Suprapubic skin (tissue), 4 donors: Measurements from ENCODE around the gene ZFYVE19.

ENCODE experiments used
- CTCF ChIP-seq, 2 donors: fragments of 200-600 bp in 1 of 2; fragments of 450-650 bp in 1 of 2; sonication (generic) in 1 of 2; IDR thresholded peaks; one replicate each; pipeline ENCODE4 v1.5.1; 2016 to 2019; ENCODE audit warnings: antibody characterized with exemption in 2 of 2, mild to moderate bottlenecking in 1 of 2, moderate library complexity in 1 of 2
- EP300 ChIP-seq: sonication (generic); formaldehyde crosslinking; IDR thresholded peaks from one replicate; pipeline ENCODE4 v1.6.1; 2017; ENCODE audit warnings: antibody characterized with exemption
- POLR2A ChIP-seq, 2 donors: fragments of 450-650 bp; IDR thresholded peaks; one replicate each; pipeline ENCODE4 v1.6.1; 2017; ENCODE audit warnings: antibody characterized with exemption in 2 of 2, mild to moderate bottlenecking in 2 of 2, moderate library complexity in 2 of 2
- POLR2AphosphoS5 ChIP-seq, 3 donors: sonication (generic); formaldehyde crosslinking; IDR thresholded peaks; one replicate each; pipeline ENCODE4 v1.6.1; 2017; ENCODE audit warnings: antibody characterized with exemption in 3 of 3

DNA sequence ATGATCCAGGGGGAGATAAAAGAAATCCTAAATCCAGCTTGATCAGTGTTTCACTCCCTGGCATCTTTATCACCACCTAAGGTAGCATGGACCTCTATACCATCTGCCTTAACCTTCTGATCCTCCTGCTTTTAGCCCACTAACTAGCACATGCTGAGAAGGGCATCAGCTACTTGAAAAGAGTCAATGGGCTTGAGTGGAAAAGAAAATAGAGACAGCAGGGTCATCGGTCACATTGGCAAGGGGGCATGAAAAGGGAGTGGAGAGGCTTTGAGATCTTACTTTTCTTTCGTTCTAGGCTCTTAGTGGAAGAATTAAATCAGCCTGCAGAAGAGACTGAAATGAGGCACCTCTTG is 239 bp upstream of the ZFYVE19 start:
- TF ChIP-seq CTCF (IDR thresholded peaks at IDR 0.05) (no peak), POLR2AphosphoS5 (IDR thresholded peaks at IDR 0.05) (no peak), POLR2A (IDR thresholded peaks at IDR 0.05) (no peak), EP300 (no peak)
